Suppressor macrophage (primary cell): ENCODE results near the gene SPATS2.

Source experiments
- DNase-seq, 4 experiments: peaks; one replicate each; pipeline ENCODE4 v3.0.0-alpha.2; 2020 to 2022

Gene SPATS2

GRCh38 chr12:49476091-49476490, 108.8 kb downstream of the SPATS2 start:
- DNase-seq = no peak

GRCh38 chr12:49478949-49479664, 111.8 kb downstream of the SPATS2 start:
- no peak for DNase-seq

- peak in 2 of 4 experiments; percentile 16 to 17 for DNase-seq
Observed at GRCh38 chr12:49482095-49483051, 115.1 kb downstream of the SPATS2 start.

DNA sequence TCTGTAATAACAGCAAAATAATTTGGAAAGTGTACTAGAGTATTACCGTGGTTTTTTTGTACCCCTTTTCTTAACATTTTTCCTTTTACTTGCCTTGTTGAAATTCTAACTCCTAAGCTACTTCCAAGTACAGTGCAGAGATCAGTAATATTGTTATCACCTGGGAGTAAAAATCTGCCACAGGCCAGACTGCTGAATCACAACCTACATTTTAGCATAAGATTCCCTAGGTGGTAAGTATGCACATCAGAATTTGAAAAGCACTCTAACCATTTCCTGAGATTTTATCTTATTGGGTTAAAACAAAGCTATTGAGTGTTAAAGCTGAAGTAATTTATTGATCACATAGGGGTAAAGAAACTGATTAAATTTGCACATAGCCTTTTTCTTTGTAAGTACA, 116.4 kb downstream of the SPATS2 start:
- DNase-seq = no peak

DNA sequence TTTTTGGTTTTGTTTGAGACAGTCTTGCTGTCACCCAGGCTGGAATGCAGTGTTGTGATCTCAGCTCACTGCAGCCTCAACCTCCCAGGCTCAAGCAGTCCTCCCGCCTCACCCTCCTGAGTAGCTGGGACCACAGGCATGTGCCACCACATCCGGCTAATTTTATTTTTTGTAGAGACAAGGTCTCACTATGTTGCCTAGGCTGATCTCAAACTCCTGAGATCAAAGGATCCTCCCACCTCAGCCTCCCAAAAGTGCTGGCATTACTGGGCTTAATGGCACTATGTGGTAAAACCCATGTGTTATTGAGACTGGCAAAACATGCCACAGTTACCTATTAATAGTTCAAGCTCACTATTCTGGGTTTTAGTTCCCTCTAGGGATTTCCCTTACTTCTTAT, 120.3 kb downstream of the SPATS2 start:
- DNase-seq = no peak

DNA sequence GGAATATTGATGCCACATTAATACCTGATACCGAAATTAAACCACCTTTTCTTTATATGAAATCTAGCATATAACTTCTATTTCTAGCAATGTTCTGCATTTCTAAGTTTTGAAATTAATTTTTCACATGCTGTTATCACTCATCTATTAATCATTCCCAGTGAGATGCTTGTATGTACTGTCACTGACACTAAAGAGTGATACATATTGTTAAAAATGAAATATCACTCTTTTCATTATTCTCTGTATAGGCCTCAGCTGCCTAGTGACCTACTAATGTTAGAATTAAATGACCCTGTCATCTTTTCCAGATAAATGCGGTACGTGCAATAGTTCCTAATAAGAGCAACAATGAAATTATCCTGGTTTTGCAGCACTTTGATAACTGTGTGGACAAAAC, 121.9 kb downstream of the SPATS2 start:
- DNase-seq = no peak

GRCh38 chr12:49489720-49490119, 122.5 kb downstream of the SPATS2 start:
- no peak for DNase-seq

DNA sequence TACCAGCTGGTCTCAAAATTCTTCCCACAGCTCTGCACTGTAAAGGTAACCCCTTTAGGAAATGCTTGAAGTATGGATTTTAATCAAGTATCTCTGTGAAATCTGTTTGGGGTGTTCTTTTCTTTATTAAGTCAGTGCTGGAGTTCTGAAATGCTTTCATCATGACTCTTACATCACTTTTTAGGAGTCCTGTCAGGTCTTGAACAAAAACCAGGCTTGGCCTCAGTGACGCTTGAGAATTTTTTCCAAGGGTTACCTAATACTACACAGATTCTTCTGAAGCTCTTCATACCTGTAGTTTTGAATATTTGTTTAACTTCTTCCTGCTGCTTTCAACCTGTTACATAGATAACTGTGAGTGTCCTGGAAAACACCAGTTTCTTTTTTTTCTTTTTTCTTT, 124.6 kb downstream of the SPATS2 start:
- no peak for DNase-seq

GRCh38 chr12:49493900-49494299, 126.6 kb downstream of the SPATS2 start:
- no peak for DNase-seq

GRCh38 chr12:49496417-49497360, 129.4 kb downstream of the SPATS2 start:
- no peak for DNase-seq

GRCh38 chr12:49501895-49502294, 134.6 kb downstream of the SPATS2 start:
- no peak for DNase-seq

GRCh38 chr12:49502590-49502989, 135.3 kb downstream of the SPATS2 start:
- DNase-seq = no peak

- no peak for DNase-seq
Observed at GRCh38 chr12:49503674-49504180, 136.5 kb downstream of the SPATS2 start.

GRCh38 chr12:49505672-49506071, 138.4 kb downstream of the SPATS2 start:
- no peak for DNase-seq

DNA sequence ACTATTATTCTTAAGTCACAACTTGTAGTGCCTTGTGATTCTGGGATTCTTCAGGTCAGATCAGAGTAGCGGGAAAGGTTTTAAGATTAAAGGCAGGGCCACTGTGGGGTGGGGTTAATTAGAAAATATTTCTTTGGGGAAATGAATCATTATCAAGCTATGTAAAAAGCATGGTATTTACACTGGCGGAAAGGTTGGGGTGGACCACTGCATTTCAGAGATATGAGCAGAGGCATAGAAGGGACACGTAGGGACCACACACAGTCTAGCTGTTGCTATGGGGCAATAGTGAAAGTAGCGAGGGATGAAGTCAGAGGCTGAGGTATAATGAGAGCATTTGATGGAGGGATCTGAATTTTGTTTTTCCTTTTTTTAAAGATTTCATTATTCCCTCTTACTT, 139.9 kb downstream of the SPATS2 start:
- DNase-seq = no peak

DNA sequence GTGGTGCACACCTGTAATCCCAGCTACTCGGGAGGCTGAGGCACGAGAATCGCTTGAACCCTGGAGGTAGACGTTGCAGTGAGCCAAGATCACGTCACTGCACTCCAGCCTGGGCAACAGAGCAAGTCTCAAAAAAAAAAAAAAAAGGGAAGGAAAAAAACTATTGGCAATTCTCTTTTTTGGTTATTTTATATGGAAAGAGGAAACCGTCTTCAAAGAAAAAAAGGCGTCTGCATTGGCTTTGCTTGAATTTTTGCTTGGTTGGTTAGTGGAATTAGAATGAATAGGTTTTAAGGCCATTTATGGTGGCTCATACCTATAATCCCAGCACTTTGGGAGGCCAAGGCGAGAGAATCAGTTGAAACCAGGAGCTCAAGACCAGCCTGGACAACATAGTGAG, 142.4 kb downstream of the SPATS2 start:
- DNase-seq = peak in 3 of 4 experiments; percentile 12 to 45 (median 42)

DNA sequence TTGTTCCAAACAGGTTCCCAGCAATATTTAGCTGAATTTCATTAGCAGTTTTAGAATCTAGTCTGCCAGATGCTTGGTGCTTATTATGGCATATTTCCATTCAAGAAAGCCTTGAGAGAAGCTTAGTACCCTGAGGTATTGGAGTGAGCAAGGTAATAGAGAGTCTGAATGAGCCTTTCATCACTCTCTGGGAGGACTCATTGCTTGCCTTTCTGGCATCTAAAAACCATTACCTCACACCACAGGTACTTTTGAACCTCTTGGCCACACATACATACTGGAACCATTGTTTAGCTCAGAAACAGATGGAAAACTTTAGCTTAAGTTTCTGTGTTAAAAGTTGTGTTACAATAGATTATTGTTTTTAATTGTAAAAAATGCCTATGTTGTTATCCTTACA, 144.1 kb downstream of the SPATS2 start:
- no peak for DNase-seq

DNA sequence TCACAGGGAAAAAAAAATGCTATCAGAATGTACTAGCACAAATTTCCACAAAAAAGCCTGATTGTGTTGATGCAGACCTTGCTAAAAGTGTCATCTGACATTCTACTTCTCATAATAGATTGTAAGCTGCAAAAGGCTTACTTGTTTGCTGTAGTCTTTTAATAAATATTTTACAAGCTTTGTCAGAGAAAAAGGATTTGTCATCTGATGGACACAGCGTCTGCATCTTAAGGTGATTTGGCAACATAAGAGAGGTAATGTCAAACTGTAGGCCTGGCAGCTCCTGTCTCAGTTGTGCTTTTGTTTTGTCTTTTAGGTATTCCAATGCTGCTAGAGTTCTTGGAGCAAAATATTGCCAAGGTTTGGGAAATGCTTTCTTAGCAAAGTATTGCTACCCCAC, 145.3 kb downstream of the SPATS2 start:
- DNase-seq = no peak

GRCh38 chr12:49515266-49515665, 148.0 kb downstream of the SPATS2 start:
- DNase-seq = no peak

- no peak for DNase-seq
Observed at GRCh38 chr12:49518914-49519573, 151.8 kb downstream of the SPATS2 start.

GRCh38 chr12:49519574-49519936, 152.3 kb downstream of the SPATS2 start:
- no peak for DNase-seq

DNA sequence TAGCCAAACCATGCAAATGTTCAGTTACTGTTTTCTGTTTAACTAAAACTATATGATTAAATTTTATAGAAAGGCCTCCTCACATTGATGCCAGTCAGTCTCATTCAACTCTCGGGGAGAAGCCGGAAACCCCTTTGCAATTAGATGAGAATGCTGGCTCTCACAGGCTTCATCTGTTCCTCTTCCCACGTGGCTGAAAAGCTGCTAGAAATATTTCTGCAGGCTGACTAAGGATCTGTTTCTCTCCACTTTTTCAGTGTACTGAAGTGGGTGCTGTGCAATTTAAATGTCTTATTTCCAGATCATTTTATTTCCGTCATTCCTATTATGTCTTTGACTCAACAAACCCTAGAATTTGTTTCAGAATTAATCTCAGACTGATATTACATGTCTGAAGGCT, 154.1 kb downstream of the SPATS2 start:
- DNase-seq = no peak
